ENCODE measurements around the gene RAPGEF5.

DNA sequence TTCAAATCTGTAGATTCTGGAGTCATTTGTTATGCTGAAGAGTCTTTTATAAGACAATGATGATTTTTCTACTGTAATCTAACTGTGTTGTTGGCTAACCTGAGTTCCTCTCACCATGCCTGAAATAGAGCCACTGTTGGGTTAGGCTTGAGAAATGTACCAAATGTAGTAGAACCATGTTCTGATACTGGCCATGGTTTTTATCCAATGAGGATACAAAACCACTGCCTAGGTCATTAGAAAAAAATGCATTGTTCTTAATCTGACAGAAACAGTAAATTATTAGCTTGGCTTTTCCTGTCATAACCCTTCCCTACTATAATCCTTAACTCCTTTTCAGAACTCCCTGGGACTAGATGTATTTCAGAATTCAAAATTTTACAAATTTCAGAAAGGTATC is 86.6 kb downstream of the RAPGEF5 start:
- TF ChIP-seq, protein P1, sequence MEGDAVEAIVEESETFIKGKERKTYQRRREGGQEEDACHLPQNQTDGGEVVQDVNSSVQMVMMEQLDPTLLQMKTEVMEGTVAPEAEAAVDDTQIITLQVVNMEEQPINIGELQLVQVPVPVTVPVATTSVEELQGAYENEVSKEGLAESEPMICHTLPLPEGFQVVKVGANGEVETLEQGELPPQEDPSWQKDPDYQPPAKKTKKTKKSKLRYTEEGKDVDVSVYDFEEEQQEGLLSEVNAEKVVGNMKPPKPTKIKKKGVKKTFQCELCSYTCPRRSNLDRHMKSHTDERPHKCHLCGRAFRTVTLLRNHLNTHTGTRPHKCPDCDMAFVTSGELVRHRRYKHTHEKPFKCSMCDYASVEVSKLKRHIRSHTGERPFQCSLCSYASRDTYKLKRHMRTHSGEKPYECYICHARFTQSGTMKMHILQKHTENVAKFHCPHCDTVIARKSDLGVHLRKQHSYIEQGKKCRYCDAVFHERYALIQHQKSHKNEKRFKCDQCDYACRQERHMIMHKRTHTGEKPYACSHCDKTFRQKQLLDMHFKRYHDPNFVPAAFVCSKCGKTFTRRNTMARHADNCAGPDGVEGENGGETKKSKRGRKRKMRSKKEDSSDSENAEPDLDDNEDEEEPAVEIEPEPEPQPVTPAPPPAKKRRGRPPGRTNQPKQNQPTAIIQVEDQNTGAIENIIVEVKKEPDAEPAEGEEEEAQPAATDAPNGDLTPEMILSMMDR (conservative IDR thresholded peaks at IDR 0.05) = no peak
- TF ChIP-seq EZH2 (IDR thresholded peaks at IDR 0.05; ENCODE audit: low read depth) = no peak
